ENCODE results near the gene TIMP2.

GRCh38 chr17:78903101-78903779 lies 21.9 kb downstream of the TIMP2 start, which contains the start of gene CEP295NL:
- no peak for TF ChIP-seq POLR2A (IDR thresholded peaks at IDR 0.05; ENCODE audit: low read length)
- no peak for TF ChIP-seq GATA1 (IDR thresholded peaks at IDR 0.05; ENCODE audit: low read depth, low read length)

Measured in erythroblast (primary cell).